ENCODE measurements around the gene PRKG1. TPM values are rescaled to one million over a fixed set of nuclear protein-coding genes. Genes with fewer than 3 reads are reported as not detected.

The PRKG1 gene
- total RNA-seq, 1 experiment from 2014 or later: 10.4 TPM

- Histone ChIP-seq H4K20me1 (ENCODE audit: control insufficient read depth, insufficient read depth, insufficient read length) (no peaks in the 10 kb centered on the region), H3K9ac (ENCODE audit: extremely low read depth, insufficient read length, low read length) (no peak overlapping the region), H3K56ac (ENCODE audit: insufficient read length, low read depth, low read length) (no peak overlapping the region), H3K18ac (ENCODE audit: insufficient read length, low read depth, low read length) (no peak overlapping the region), H3K4ac (ENCODE audit: low read depth, low read length) (no peak overlapping the region), H3K9me3 (ENCODE audit: control insufficient read depth, low read depth, low read length) (no peaks in the 10 kb centered on the region), H3K79me2 (ENCODE audit: insufficient read depth, low read length) (no peaks in the 10 kb centered on the region), H4K5ac (ENCODE audit: insufficient read length, low read depth, low read length) (no peak overlapping the region), H3K4me2 (ENCODE audit: insufficient read depth, insufficient read length, low read length) (no peak overlapping the region), H3K23ac (ENCODE audit: insufficient read length, low read depth, low read length) (no peak overlapping the region), H3K79me1 (ENCODE audit: insufficient read depth, low read depth, low read length, poor library complexity, severe bottlenecking) (no peaks in the 10 kb centered on the region), H3K4me1 (ENCODE audit: insufficient read depth, low read length) (peaks cover 2% of the 10 kb centered on the region; the same call in 1 of the 2 replicates), H2BK20ac (ENCODE audit: low read depth, low read length, poor library complexity, severe bottlenecking) (no peak overlapping the region), H2BK5ac (ENCODE audit: insufficient read length, low read length) (no peak overlapping the region), H4K91ac (ENCODE audit: insufficient read length, low read depth, low read length) (no peak overlapping the region), H2AFZ (ENCODE audit: low read length) (no peak overlapping the region), H3T11ph (ENCODE audit: low read length) (no peak overlapping the region), H3K14ac (ENCODE audit: insufficient read depth, low read length) (no peak overlapping the region), H2BK12ac (ENCODE audit: insufficient read length, low read depth, low read length) (no peak overlapping the region), H2AK5ac (ENCODE audit: insufficient read length, low read length) (no peak overlapping the region), H3K27ac (ENCODE audit: insufficient read length, low read depth, low read length) (no peak overlapping the region), H4K8ac (replicated peaks; ENCODE audit: insufficient read length, low read depth, low read length) (no peak overlapping the region), H3K27me3 (ENCODE audit: insufficient read depth, low read length) (no peaks in the 10 kb centered on the region), H2BK15ac (ENCODE audit: low read depth, low read length) (no peak overlapping the region), H2BK120ac (ENCODE audit: low read depth, low read length, poor library complexity, severe bottlenecking) (no peak overlapping the region), H3K23me2 (ENCODE audit: insufficient read length, low read depth, low read length, poor library complexity, severe bottlenecking) (no peaks in the 10 kb centered on the region)
- Mint-ChIP-seq H3K27me3 (ENCODE audit: low read depth) (no peaks in the 10 kb centered on the region), H3K27ac (no peak overlapping the region), H3K4me3 (no peak overlapping the region), H3K4me1 (peaks cover 12 to 17% of the 10 kb centered on the region in 2 experiments), H3K9me3 (no peaks in the 10 kb centered on the region), H3K36me3 (ENCODE audit: insufficient read depth in 1 of 3, low read depth in 3 of 3) (no peaks in the 10 kb centered on the region)
- no peak for TF ChIP-seq CTCF (conservative IDR thresholded peaks at IDR 0.05)
- WGBS (ENCODE audit: extremely low coverage, insufficient read length, low lambda C conversion rate): no CpG with 5 or more reads among the region's 3 CpGs
- no peak for DNase-seq
Measured at GRCh38 chr10:52265131-52265926, 1191.0 kb downstream of the PRKG1 start.

All from H9 (cell line).